HepG2 (cell line): Measurements from ENCODE around the gene ZNF227. TPM values are rescaled to one million over a fixed set of nuclear protein-coding genes. Genes with fewer than 3 reads are reported as not detected.
"Not testable (repeated sequence)": the region's sequence is repeated elsewhere in the genome, so short reads cannot be mapped to it uniquely, and the experiment has no call there.

Experiments used
- ATAC-seq: fragments of 200-7000 bp; cut with Tn5 transposase; 3 replicates; pipeline ENCODE4 v1.9.1; 2020; ENCODE audit warnings: mild to moderate bottlenecking, moderate library complexity
- BruUV-seq: library from RNA; stranded (reverse); fragments of 400-500 nt; replicated peaks from 2 replicates; lab custom pipeline; 2021; lab: Mats Ljungman, UMichigan
- CTCF ChIA-PET: fragments of 300-600 bp; formaldehyde crosslinking; extraction: SDS; loops from one replicate; lab custom pipeline; 2021; ENCODE audit warnings: low total read pairs, inconsistent platforms, low intra/inter-chr PET ratio; lab: Yijun Ruan, JAX
- POLR2A ChIA-PET: fragments of 350-600 bp; sonication (Branson Sonifier 250); formaldehyde crosslinking; loops from one replicate; lab custom pipeline; 2020; ENCODE audit warnings: antibody characterized with exemption, inconsistent platforms; lab: Yijun Ruan, JAX
- DNase-seq: peaks from one replicate; pipeline ENCODE4 v3.0.0-alpha.2; 2015; ENCODE audit warnings: low spot score
- FAIRE-seq: peaks from 3 replicates; lab custom pipeline; 2011; peaks lifted over from hg19 to GRCh38; lab: Jason Lieb, UNC
- H2AFZ ChIP-seq: one replicate; pipeline ENCODE4 v1.6.1; 2011; ENCODE audit warnings: low read length, inconsistent platforms
- H3K27ac ChIP-seq: fragments of 300-600 bp; 3 replicates; pipeline ENCODE4 v1.8.0; 2011; ENCODE audit warnings: mixed run types, mild to moderate bottlenecking, mixed read lengths, low read length, inconsistent platforms; ENCODE audit not compliant: insufficient read depth; ENCODE audit errors: extremely low read length
- H3K27me3 ChIP-seq, 2 experiments: fragments of 200-600 bp in 1 of 2; 2 replicates in 1 of 2; 3 replicates in 1 of 2; pipeline versions ENCODE4 v1.6.0 to v1.8.0; 2011; ENCODE audit warnings: low read length in 2 of 2, mild to moderate bottlenecking in 2 of 2, moderate library complexity in 2 of 2, inconsistent platforms in 1 of 2; ENCODE audit not compliant: insufficient read depth in 2 of 2, control insufficient read depth in 1 of 2
- H3K36me3 ChIP-seq, 2 experiments: fragments of 200-600 bp in 1 of 2; replicated peaks in 1 of 2; 2 replicates in 1 of 2; 3 replicates in 1 of 2; pipeline versions ENCODE4 v1.5.1 to v1.8.0; 2011; ENCODE audit warnings: low read length in 2 of 2, inconsistent platforms in 1 of 2; ENCODE audit not compliant: insufficient read depth in 2 of 2, control insufficient read depth in 1 of 2
- H3K4me1 ChIP-seq: 2 replicates; pipeline ENCODE4 v1.5.1; 2012; ENCODE audit warnings: low read length, inconsistent platforms; ENCODE audit not compliant: insufficient read depth
- H3K4me2 ChIP-seq: 2 replicates; pipeline ENCODE4 v1.6.0; 2011; ENCODE audit warnings: low read depth, low read length, inconsistent platforms
- H3K4me3 ChIP-seq, 3 experiments: fragments of 200-600 bp in 1 of 3; sonication (generic), shearing (Covaris generic) in 1 of 3; replicated peaks in 1 of 3; 2 replicates each; pipeline ENCODE4 v1.5.1; 2011 to 2016; ENCODE audit warnings: low read length in 3 of 3, inconsistent platforms in 2 of 3, low read depth in 2 of 3, mild to moderate bottlenecking in 2 of 3, control low read depth in 1 of 3, mixed read lengths in 1 of 3; ENCODE audit not compliant: insufficient read depth in 1 of 3
- H3K79me2 ChIP-seq: one replicate; pipeline ENCODE4 v1.6.1; 2011; ENCODE audit warnings: low read length, inconsistent platforms; ENCODE audit not compliant: insufficient read depth
- H3K9ac ChIP-seq: 2 replicates; pipeline ENCODE4 v1.6.0; 2011; ENCODE audit warnings: mild to moderate bottlenecking, low read depth, low read length, inconsistent platforms; ENCODE audit not compliant: insufficient read depth
- H3K9me3 ChIP-seq: 2 replicates; pipeline ENCODE4 v1.5.1; 2012; ENCODE audit warnings: mild to moderate bottlenecking, low read length
- H4K20me1 ChIP-seq: 2 replicates; pipeline ENCODE4 v1.6.0; 2011; ENCODE audit warnings: inconsistent platforms, mild to moderate bottlenecking, low read length, moderate library complexity; ENCODE audit not compliant: insufficient read depth
- CENPT ChIP-seq: sonication (generic); formaldehyde crosslinking; IDR thresholded peaks from 2 replicates; pipeline ENCODE4 v1.8.0; 2022; ENCODE audit warnings: low read depth, mild to moderate bottlenecking, moderate library complexity, missing genetic modification reagents
- E2F5 ChIP-seq: sonication (generic); formaldehyde crosslinking; conservative IDR thresholded peaks from 2 replicates; pipeline ENCODE4 v1.4.0; 2020; ENCODE audit warnings: missing genetic modification reagents
- PAF1 ChIP-seq: IDR thresholded peaks from 2 replicates; pipeline ENCODE4 v1.6.1; 2016; ENCODE audit warnings: missing genetic modification reagents, missing compliant biosample characterization
- RBM22 ChIP-seq: fragments of 200-400 bp; formaldehyde crosslinking; optimal IDR thresholded peaks from 2 replicates; pipeline ENCODE3; 2017; ENCODE audit warnings: mild to moderate bottlenecking, low read length, moderate library complexity
- SMAD9 ChIP-seq: sonication (generic); formaldehyde crosslinking; IDR thresholded peaks from 2 replicates; pipeline ENCODE4 v1.5.1; 2020; ENCODE audit warnings: mild to moderate bottlenecking, missing genetic modification reagents
- YEATS2 ChIP-seq: sonication (generic); formaldehyde crosslinking; IDR thresholded peaks from 2 replicates; pipeline ENCODE4 v1.4.0; 2020; ENCODE audit warnings: missing genetic modification reagents, borderline replicate concordance
- ZNF20 ChIP-seq: sonication (generic); formaldehyde crosslinking; IDR thresholded peaks from 2 replicates; pipeline ENCODE4 v1.4.0; 2020; ENCODE audit warnings: mild to moderate bottlenecking, moderate library complexity, missing genetic modification reagents
- ZNF432 ChIP-seq: sonication (generic); formaldehyde crosslinking; IDR thresholded peaks from 2 replicates; pipeline ENCODE4 v1.5.0; 2020; ENCODE audit warnings: missing genetic modification reagents, mild to moderate bottlenecking, borderline replicate concordance
- ZNF468 ChIP-seq: sonication (generic); formaldehyde crosslinking; IDR thresholded peaks from 2 replicates; pipeline ENCODE4 v1.8.0; 2022; ENCODE audit warnings: mild to moderate bottlenecking, moderate library complexity, missing genetic modification reagents
- WGBS: methylation state at CpG from one replicate; pipeline ENCODE4 v1.1.6; 2017; ENCODE audit warnings: low lambda C conversion rate; 5-methylcytosine and 5-hydroxymethylcytosine counted together
- in situ Hi-C: cut with HindIII; loops from 2 replicates; pipeline ENCODE4 v1.10.0; 2017; ENCODE audit warnings: low pct_unique_long_range_greater_than_20kb; ENCODE audit not compliant: extremely low pct_ligation_motif_present
- intact Hi-C: fragments of 100-400 bp; cut with micrococcal nuclease; formaldehyde crosslinking; loops from one replicate; pipeline ENCODE4 v1.10.0; 2022; ENCODE audit not compliant: unreplicated experiment
- polyA plus RNA-seq, 8 experiments: library from polyadenylated mRNA; depleted of rRNA in 3 of 8; stranded (reverse) in 7 of 8; unstranded in 1 of 8; fragments of >200 nt; fragmentation: Illumina TruSeq in 4 of 8; extraction: Trizol in 4 of 8; gene quantifications; 2 replicates each; pipeline versions ENCODE4 v1.2.1 to v1.2.3, GENCODE V29; 2011 to 2016; ENCODE audit warnings: low read depth in 4 of 8, missing spikeins in 1 of 8, mixed read lengths in 1 of 8; ENCODE audit not compliant: insufficient read depth in 1 of 8
- total RNA-seq, 5 experiments: library from RNA; depleted of rRNA; stranded (reverse); fragments of >200 nt; fragmentation: Illumina TruSeq; extraction: Trizol; gene quantifications; 2 replicates each; pipeline ENCODE4 v1.2.3, GENCODE V29; 2016; ENCODE audit warnings: low read depth in 1 of 5

Gene ZNF227
- total and polyA plus RNA-seq, 2 of the 13 experiments (the other 11 are each of a cell fraction or from before 2014, with no cell fraction given) = 3.1 to 16.8 TPM

DNA sequence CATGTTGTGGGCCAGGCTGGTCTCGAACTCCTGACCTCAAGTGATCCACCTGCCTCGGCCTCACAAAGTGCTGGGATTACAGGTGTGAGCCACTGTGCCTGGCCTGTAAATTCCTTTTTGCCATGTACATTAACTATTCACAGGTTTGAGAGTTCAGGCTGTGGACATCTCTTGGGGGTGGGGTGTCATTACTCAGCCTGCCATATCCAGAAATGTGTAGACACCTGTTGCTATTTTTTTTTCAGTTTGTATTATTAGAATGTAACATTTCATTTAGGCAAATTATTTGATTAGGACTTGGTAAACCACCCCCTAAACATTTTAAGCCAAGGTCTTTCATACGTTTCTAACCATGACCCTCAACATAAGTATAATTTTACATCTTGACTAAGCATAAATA is 20.5 kb downstream of the ZNF227 start:
- ATAC-seq = no peak
- Histone ChIP-seq H3K4me1 (no peaks in the 10 kb centered on the region), H2AFZ (no peak overlapping the region), H3K9ac (no peak overlapping the region), H4K20me1 (no peaks in the 10 kb centered on the region), H3K79me2 (no peaks in the 10 kb centered on the region), H3K9me3 (no peaks in the 10 kb centered on the region), H3K27ac (no peak overlapping the region), H3K36me3 (peaks cover 16 to 70% of the 10 kb centered on the region in 2 experiments), H3K4me2 (no peak overlapping the region), H3K4me3 (no peak overlapping the region), H3K27me3 (no peaks in the 10 kb centered on the region; a peak in 1 of 5 replicates)
- ChIA-PET POLR2A (no interaction called here), CTCF (no interaction called here)
- no peak for TF ChIP-seq ZNF432 (CRISPR knock-in tag)
- no peak for TF ChIP-seq E2F5
- no peak for TF ChIP-seq SMAD9 (CRISPR knock-in tag)
- no peak for TF ChIP-seq YEATS2 (CRISPR knock-in tag)
- no peak for TF ChIP-seq PAF1 (CRISPR knock-in tag)
- no peak for TF ChIP-seq ZNF468 (CRISPR knock-in tag)
- TF ChIP-seq ZNF20 (CRISPR knock-in tag) = no peak
- intact Hi-C loops = no loop called here
- FAIRE-seq = no peak
- BruUV-seq = no TSS peak
- no peak for DNase-seq
- WGBS = 97% methylated on average over 3 of the region's 3 CpGs
- in situ Hi-C loops = no loop called here

- no peaks in the 10 kb centered on the region for H4K20me1 ChIP-seq
- no peak for ATAC-seq
- no peak overlapping the region for H3K4me2 ChIP-seq
- intact Hi-C loops = no loop called here
- TF ChIP-seq CENPT = no peak
- peak; percentile 28 for TF ChIP-seq RBM22
- TF ChIP-seq, all 625 proteins: peak for 1
- BruUV-seq = no TSS peak
- H3K79me2 ChIP-seq = no peaks in the 10 kb centered on the region
- no peaks in the 10 kb centered on the region for H3K9me3 ChIP-seq
- DNase-seq = no peak
- WGBS = 97% methylated on average over 8 of the region's 8 CpGs
- H3K27me3 ChIP-seq = no peaks in the 10 kb centered on the region; a peak in 1 of 5 replicates
- no peak overlapping the region for H3K4me3 ChIP-seq
- no peaks in the 10 kb centered on the region for H3K4me1 ChIP-seq
- no peak overlapping the region for H2AFZ ChIP-seq
- ChIA-PET POLR2A (interaction anchor here (0.5 kb wide), 1 partner anchor 24 kb away, joined by 3 read pairs; no protein-coding TSS in a partner anchor), CTCF (no interaction called here)
- no peak for FAIRE-seq
- H3K27ac ChIP-seq = no peak overlapping the region
- H3K36me3 ChIP-seq = peaks cover 14 to 52% of the 10 kb centered on the region in 2 experiments
- no peak overlapping the region for H3K9ac ChIP-seq
- in situ Hi-C loops = no loop called here
Measured at GRCh38 chr19:44236384-44236783, 24.1 kb downstream of the ZNF227 start.

- not testable (repeated sequence) for H3K36me3 ChIP-seq
Measured at GRCh38 chr19:44252332-44252731, 40.0 kb downstream of the ZNF227 start.

More at GRCh38 chr19:44252332-44252731, 40.0 kb downstream of the ZNF227 start:
- BruUV-seq, H4K20me1 ChIP-seq, POLR2A ChIA-PET, FAIRE-seq, H3K27me3 ChIP-seq, DNase-seq, H2AFZ ChIP-seq, ATAC-seq, H3K9ac ChIP-seq, CTCF ChIA-PET, H3K4me3 ChIP-seq, H3K27ac ChIP-seq, H3K79me2 ChIP-seq, in situ Hi-C loops, H3K4me2 ChIP-seq, intact Hi-C loops: not testable (repeated sequence)
- WGBS = 98% methylated on average over 2 of the region's 2 CpGs
- peaks cover 22% of the 10 kb centered on the region for H3K4me1 ChIP-seq
- H3K9me3 ChIP-seq = peaks cover 34% of the 10 kb centered on the region
